Tibial nerve (tissue), 4 donors: ENCODE results near the gene DUSP19. TPM values are rescaled to one million over a fixed set of nuclear protein-coding genes. Genes with fewer than 3 reads are reported as not detected.

ENCODE experiments used
- DNase-seq, 2 donors: peaks; one replicate each; pipeline ENCODE4 v3.0.0-alpha.2; 2019; ENCODE audit warnings: low spot score in 2 of 2
- H3K27ac ChIP-seq, 4 donors: fragments of 200-600 bp; sonication (generic) in 3 of 4; one replicate each; pipeline ENCODE4 v1.5.1; 2017 to 2019; ENCODE audit warnings: mild to moderate bottlenecking in 1 of 4
- H3K27me3 ChIP-seq, 2 donors: fragments of 200-600 bp; sonication (generic) in 1 of 2; one replicate each; pipeline versions ENCODE4 v1.5.1 to v1.6.0; 2017 to 2019
- H3K36me3 ChIP-seq, 3 donors: fragments of 200-600 bp; sonication (generic); one replicate each; pipeline ENCODE4 v1.5.1; 2018 to 2019
- H3K4me1 ChIP-seq, 4 donors: fragments of 200-600 bp; sonication (generic) in 3 of 4; one replicate each; pipeline ENCODE4 v1.5.1; 2017 to 2019
- H3K4me3 ChIP-seq, 4 donors: fragments of 200-600 bp; sonication (generic) in 3 of 4; one replicate each; pipeline ENCODE4 v1.5.1; 2017 to 2019; ENCODE audit warnings: mild to moderate bottlenecking in 1 of 4, moderate library complexity in 1 of 4
- H3K9me3 ChIP-seq, 4 donors: fragments of 200-600 bp; sonication (generic) in 3 of 4; one replicate each; pipeline ENCODE4 v1.5.1; 2017 to 2019
- EP300 ChIP-seq, 2 donors: sonication (generic); formaldehyde crosslinking; IDR thresholded peaks; one replicate each; pipeline ENCODE4 v1.6.1; 2017; ENCODE audit warnings: antibody characterized with exemption in 2 of 2, mild to moderate bottlenecking in 1 of 2
- POLR2A ChIP-seq, 2 donors: fragments of 450-650 bp; IDR thresholded peaks; one replicate each; pipeline ENCODE4 v1.6.1; 2017; ENCODE audit warnings: antibody characterized with exemption in 2 of 2, mild to moderate bottlenecking in 2 of 2, moderate library complexity in 2 of 2
- WGBS, 2 donors: methylation state at CpG; one replicate each; pipeline ENCODE4 v1.1.5; 2018; 5-methylcytosine and 5-hydroxymethylcytosine counted together
- total RNA-seq, 4 donors: library from RNA; depleted of rRNA; stranded (reverse); fragments of >200 nt; gene quantifications; one replicate each; pipeline ENCODE4 v1.1.0, GENCODE V29; 2016
- TF ChIP-seq, protein P1 (sequence below), 5 experiments: fragments of 200-600 bp in 3 of 5; fragments of 450-650 bp in 2 of 5; sonication (generic) in 3 of 5; IDR thresholded peaks; one replicate each; pipeline ENCODE4 v1.5.1; 2016 to 2019; ENCODE audit warnings: antibody characterized with exemption in 5 of 5, mild to moderate bottlenecking in 3 of 5, moderate library complexity in 2 of 5

DUSP19 gene, protein sequence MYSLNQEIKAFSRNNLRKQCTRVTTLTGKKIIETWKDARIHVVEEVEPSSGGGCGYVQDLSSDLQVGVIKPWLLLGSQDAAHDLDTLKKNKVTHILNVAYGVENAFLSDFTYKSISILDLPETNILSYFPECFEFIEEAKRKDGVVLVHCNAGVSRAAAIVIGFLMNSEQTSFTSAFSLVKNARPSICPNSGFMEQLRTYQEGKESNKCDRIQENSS
- total RNA-seq = 1 to 10 TPM in 3 of 4 donors, under 1 TPM in 1; 0.90 to 3.1 (median 2.0) TPM

GRCh38 chr2:183078464-183079138 is at the start of gene DUSP19:
TSS of gene DUSP19 (plus strand) at chr2:183078747. CDS start at chr2:183078934, 187 bp downstream.
- Histone ChIP-seq H3K27ac (peak within 1 kb of the TSS; percentile 50 to 84 (median 60)), H3K9me3 (no peaks in the 10 kb centered on the region), H3K4me3 (peak within 1 kb of the TSS; percentile 49 to 67 (median 60)), H3K4me1 (peaks cover 0 to 13% (median 4%) of the 10 kb centered on the region in 4 donors), H3K27me3 (no peaks in the 10 kb centered on the region), H3K36me3 (no peaks in the 10 kb centered on the region)
- peak; percentile 93 to 100 for DNase-seq
- TF ChIP-seq, protein P1, sequence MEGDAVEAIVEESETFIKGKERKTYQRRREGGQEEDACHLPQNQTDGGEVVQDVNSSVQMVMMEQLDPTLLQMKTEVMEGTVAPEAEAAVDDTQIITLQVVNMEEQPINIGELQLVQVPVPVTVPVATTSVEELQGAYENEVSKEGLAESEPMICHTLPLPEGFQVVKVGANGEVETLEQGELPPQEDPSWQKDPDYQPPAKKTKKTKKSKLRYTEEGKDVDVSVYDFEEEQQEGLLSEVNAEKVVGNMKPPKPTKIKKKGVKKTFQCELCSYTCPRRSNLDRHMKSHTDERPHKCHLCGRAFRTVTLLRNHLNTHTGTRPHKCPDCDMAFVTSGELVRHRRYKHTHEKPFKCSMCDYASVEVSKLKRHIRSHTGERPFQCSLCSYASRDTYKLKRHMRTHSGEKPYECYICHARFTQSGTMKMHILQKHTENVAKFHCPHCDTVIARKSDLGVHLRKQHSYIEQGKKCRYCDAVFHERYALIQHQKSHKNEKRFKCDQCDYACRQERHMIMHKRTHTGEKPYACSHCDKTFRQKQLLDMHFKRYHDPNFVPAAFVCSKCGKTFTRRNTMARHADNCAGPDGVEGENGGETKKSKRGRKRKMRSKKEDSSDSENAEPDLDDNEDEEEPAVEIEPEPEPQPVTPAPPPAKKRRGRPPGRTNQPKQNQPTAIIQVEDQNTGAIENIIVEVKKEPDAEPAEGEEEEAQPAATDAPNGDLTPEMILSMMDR (IDR thresholded peaks at IDR 0.05) = no peak
- TF ChIP-seq POLR2A (IDR thresholded peaks at IDR 0.05) (peak in 1 of 2 donors; percentile 76), EP300 (IDR thresholded peaks at IDR 0.05) (peak; percentile 44 to 82)
- WGBS, 2 donors = 2 to 3% methylated on average over 20 of the region's 20 CpGs

- Histone ChIP-seq H3K4me3 (no peak overlapping the region), H3K27me3 (no peaks in the 10 kb centered on the region), H3K4me1 (peaks cover 0 to 79% (median 15%) of the 10 kb centered on the region in 4 donors), H3K36me3 (no peaks in the 10 kb centered on the region), H3K27ac (no peak overlapping the region), H3K9me3 (no peaks in the 10 kb centered on the region)
- no peak for DNase-seq
- 85 to 91% methylated on average over 2 of the region's 2 CpGs for WGBS, 2 donors
- TF ChIP-seq, protein P1 (IDR thresholded peaks at IDR 0.05) = no peak
- TF ChIP-seq POLR2A (IDR thresholded peaks at IDR 0.05) = no peak
- TF ChIP-seq EP300 (IDR thresholded peaks at IDR 0.05) = no peak
Observed at GRCh38 chr2:183029219-183029618, 49.3 kb upstream of the DUSP19 start.

DNA sequence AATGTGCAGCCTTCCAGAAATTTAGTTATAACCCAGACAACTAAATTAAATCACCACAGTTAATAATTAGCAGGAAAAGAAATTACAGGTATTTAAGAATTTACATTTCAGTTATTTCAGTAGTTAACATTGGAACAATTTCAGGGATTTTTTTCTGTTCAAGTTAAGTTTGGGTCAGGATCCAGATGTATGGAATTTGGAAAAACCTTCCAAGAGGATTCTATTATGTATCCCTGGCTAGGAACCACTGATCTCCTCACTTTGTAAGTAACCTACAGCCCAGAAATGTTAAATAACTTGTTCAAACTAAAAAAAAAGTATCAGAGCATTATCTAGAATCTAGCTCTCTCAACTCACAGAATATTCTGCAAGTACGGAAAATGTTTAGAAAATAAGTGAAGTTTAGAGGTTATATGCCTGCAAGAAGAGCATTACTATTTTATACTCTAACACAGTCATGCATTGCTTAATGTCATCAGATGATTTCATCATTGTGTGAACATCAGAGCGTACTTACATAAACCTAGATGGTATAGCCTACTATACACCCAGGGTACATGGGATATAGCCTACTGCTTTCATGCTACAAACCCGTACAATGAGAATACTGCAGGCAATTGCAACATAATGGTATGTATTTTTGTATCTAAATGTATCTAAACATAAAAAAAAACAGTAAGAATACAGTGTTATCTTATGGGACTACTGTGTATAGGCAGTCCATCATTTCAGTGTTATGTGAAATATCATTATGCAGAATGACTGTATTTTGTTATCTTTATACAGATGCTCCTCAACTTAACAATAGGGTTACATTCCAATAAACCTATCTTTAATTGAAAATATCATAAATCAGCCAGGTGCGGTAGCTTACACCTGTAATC is 46.4 kb upstream of the DUSP19 start:
- no peak for DNase-seq
- peaks cover 0 to 90% (median 39%) of the 10 kb centered on the region in 4 donors for H3K4me1 ChIP-seq
- no peak for TF ChIP-seq POLR2A (IDR thresholded peaks at IDR 0.05)
- TF ChIP-seq, protein P1 (IDR thresholded peaks at IDR 0.05) = no peak
- TF ChIP-seq EP300 (IDR thresholded peaks at IDR 0.05) = no peak
- H3K27me3 ChIP-seq = no peaks in the 10 kb centered on the region
- H3K4me3 ChIP-seq = no peak overlapping the region
- no peak overlapping the region for H3K27ac ChIP-seq
- no peaks in the 10 kb centered on the region for H3K36me3 ChIP-seq
- no peaks in the 10 kb centered on the region for H3K9me3 ChIP-seq
- 90 to 93% methylated on average over 4 of the region's 4 CpGs for WGBS, 2 donors

- TF ChIP-seq, protein P1 (IDR thresholded peaks at IDR 0.05) = no peak
- TF ChIP-seq EP300 (IDR thresholded peaks at IDR 0.05) = no peak
- no peak for TF ChIP-seq POLR2A (IDR thresholded peaks at IDR 0.05)
- DNase-seq = no peak
- Histone ChIP-seq H3K27me3 (no peaks in the 10 kb centered on the region), H3K4me3 (no peak overlapping the region), H3K4me1 (peaks cover 0 to 81% (median 35%) of the 10 kb centered on the region in 4 donors), H3K27ac (peak overlapping the region in 1 of 4 donors; percentile 31), H3K9me3 (no peaks in the 10 kb centered on the region), H3K36me3 (no peaks in the 10 kb centered on the region)
- 40 to 52% methylated on average over 1 of the region's 1 CpG for WGBS, 2 donors
Observed at GRCh38 chr2:183033951-183034350, 44.6 kb upstream of the DUSP19 start.
